Breast epithelium (tissue), 3 donors: ENCODE measurements around the gene CAMK2A.
"Not testable (repeated sequence)": the region's sequence is repeated elsewhere in the genome, so short reads cannot be mapped to it uniquely, and the experiment has no call there.

Experiments used
- CTCF ChIP-seq, 3 donors: fragments of 450-650 bp; IDR thresholded peaks; one replicate each; pipeline ENCODE4 v1.5.1; 2016 to 2017; ENCODE audit warnings: antibody characterized with exemption in 3 of 3, mild to moderate bottlenecking in 3 of 3, moderate library complexity in 3 of 3
- POLR2A ChIP-seq: fragments of 450-650 bp; IDR thresholded peaks from one replicate; pipeline ENCODE4 v1.6.1; 2016; ENCODE audit warnings: antibody characterized with exemption, mild to moderate bottlenecking, moderate library complexity

GRCh38 chr5:150233706-150234105 is 55.9 kb downstream of the CAMK2A start:
- TF ChIP-seq POLR2A; CTCF (IDR thresholded peaks at IDR 0.05): not testable (repeated sequence)
